CD4-positive, alpha-beta T cell (primary cell): Measurements from ENCODE around the gene OAS2. TPM values are rescaled to one million over a fixed set of nuclear protein-coding genes. Genes with fewer than 3 reads are reported as not detected.

Source experiments
- ATAC-seq: fragments of 200-7000 bp; cut with Tn5 transposase; one replicate; pipeline ENCODE4 v1.10.0; 2022; ENCODE audit warnings: mild to moderate bottlenecking; ENCODE audit not compliant: poor library complexity
- CTCF ChIA-PET: fragments of 350-600 bp; sonication (Branson Sonifier 250); formaldehyde crosslinking; loops from one replicate; lab custom pipeline; 2021; ENCODE audit warnings: antibody characterized with exemption, inconsistent platforms; lab: Charles Lee
- POLR2A ChIA-PET: fragments of 350-600 bp; sonication (Branson Sonifier 250); formaldehyde crosslinking; loops from one replicate; lab custom pipeline; 2021; ENCODE audit warnings: antibody characterized with exemption, inconsistent platforms; lab: Charles Lee
- DNase-seq, 14 experiments: peaks; one replicate each; pipeline ENCODE4 v3.0.0-alpha.2; 2013 to 2020; ENCODE audit warnings: mixed read lengths in 2 of 14
- H3K27ac ChIP-seq, 2 donors: one replicate each; pipeline versions ENCODE4 v1.5.1 to v1.7.0; 2013; ENCODE audit warnings: low read length in 2 of 2, low read depth in 1 of 2, mild to moderate bottlenecking in 1 of 2
- H3K27me3 ChIP-seq, 2 experiments: 1 replicate in 1 of 2; 2 replicates in 1 of 2; pipeline versions ENCODE4 v1.6.1 to v1.7.0; 2013; ENCODE audit warnings: low read length in 2 of 2, control low read depth in 1 of 2, mild to moderate bottlenecking in 1 of 2, moderate library complexity in 1 of 2; ENCODE audit not compliant: insufficient read depth in 2 of 2, control insufficient read depth in 1 of 2
- H3K36me3 ChIP-seq: one replicate; pipeline ENCODE4 v1.6.1; 2013; ENCODE audit warnings: low read length, control low read depth; ENCODE audit not compliant: insufficient read depth
- H3K4me1 ChIP-seq: one replicate; pipeline ENCODE4 v1.6.1; 2013; ENCODE audit warnings: low read length, control low read depth; ENCODE audit not compliant: insufficient read depth
- H3K4me3 ChIP-seq: one replicate; pipeline ENCODE4 v1.5.1; 2013; ENCODE audit warnings: mild to moderate bottlenecking, low read length, moderate library complexity
- H3K9me3 ChIP-seq, 2 experiments: 1 replicate in 1 of 2; 2 replicates in 1 of 2; pipeline versions ENCODE4 v1.6.1 to v1.7.0; 2013; ENCODE audit warnings: low read length in 2 of 2, mild to moderate bottlenecking in 2 of 2, control low read depth in 1 of 2, moderate library complexity in 1 of 2; ENCODE audit not compliant: control insufficient read depth in 1 of 2, insufficient read depth in 1 of 2
- H3K27ac Mint-ChIP-seq: one replicate; pipeline ENCODE4 v1.8.0; 2020; ENCODE audit warnings: mixed read lengths
- H3K27me3 Mint-ChIP-seq: one replicate; pipeline ENCODE4 v1.8.0; 2021; ENCODE audit warnings: mixed read lengths
- H3K36me3 Mint-ChIP-seq: one replicate; pipeline ENCODE4 v1.8.0; 2021; ENCODE audit warnings: low read depth, mixed read lengths
- H3K4me1 Mint-ChIP-seq: one replicate; pipeline ENCODE4 v1.8.0; 2021; ENCODE audit warnings: low read depth, mixed read lengths
- H3K4me3 Mint-ChIP-seq: one replicate; pipeline ENCODE4 v1.8.0; 2020; ENCODE audit warnings: mild to moderate bottlenecking, mixed read lengths
- H3K9me3 Mint-ChIP-seq: one replicate; pipeline ENCODE4 v1.8.0; 2020; ENCODE audit warnings: mixed read lengths
- CTCF ChIP-seq: fragments of 200-600 bp; IDR thresholded peaks from one replicate; pipeline ENCODE4 v1.8.0; 2022; ENCODE audit warnings: antibody characterized with exemption, mild to moderate bottlenecking
- intact Hi-C, 2 experiments: fragments of 100-400 bp; cut with DNase I in 1 of 2; cut with micrococcal nuclease in 1 of 2; formaldehyde crosslinking; loops; one replicate each; pipeline versions ENCODE4 v1.15.1 to v1.9.0; 2023 to 2025; cut with DNase I, micrococcal nuclease
- total RNA-seq, 174 experiments: library from RNA in 2 of 174; stranded (reverse) in 2 of 174; gene quantifications; one replicate each; pipeline ENCODE4 v1.2.3 and lab custom pipeline; 2021 to 2026

Gene OAS2
- total RNA-seq, 2 experiments from 2014 or later: 15.0 to 16.2 TPM

- no peak for TF ChIP-seq CTCF
- Histone ChIP-seq H3K4me1 (no peaks in the 10 kb centered on the region), H3K27ac (no peak overlapping the region), H3K9me3 (no peaks in the 10 kb centered on the region), H3K36me3 (peaks cover 69% of the 10 kb centered on the region), H3K27me3 (no peaks in the 10 kb centered on the region), H3K4me3 (no peak overlapping the region)
- no peak overlapping the region for H3K27ac Mint-ChIP-seq
- CTCF ChIA-PET: no interaction called here
- H3K9me3 Mint-ChIP-seq: no peaks in the 10 kb centered on the region
- intact Hi-C loops: no loop called here
- H3K4me3 Mint-ChIP-seq: no peak overlapping the region
- peaks cover 80% of the 10 kb centered on the region for H3K36me3 Mint-ChIP-seq
- POLR2A ChIA-PET: no interaction called here
- DNase-seq (no peak), ATAC-seq (no peak)
- no peaks in the 10 kb centered on the region for H3K27me3 Mint-ChIP-seq
- H3K4me1 Mint-ChIP-seq: no peaks in the 10 kb centered on the region
Measured at GRCh38 chr12:112967306-112967705, 11.0 kb upstream of the OAS2 start.

- Histone ChIP-seq H3K4me3 (no peak overlapping the region), H3K27ac (no peak overlapping the region), H3K4me1 (no peaks in the 10 kb centered on the region), H3K36me3 (peaks cover 64% of the 10 kb centered on the region), H3K9me3 (no peaks in the 10 kb centered on the region), H3K27me3 (no peaks in the 10 kb centered on the region)
- Mint-ChIP-seq H3K4me3 (no peak overlapping the region), H3K4me1 (no peaks in the 10 kb centered on the region), H3K9me3 (no peaks in the 10 kb centered on the region), H3K27me3 (no peaks in the 10 kb centered on the region), H3K27ac (no peak overlapping the region), H3K36me3 (peaks cover 75% of the 10 kb centered on the region)
- TF ChIP-seq CTCF: no peak
- POLR2A ChIA-PET: interaction anchor here (0.8 kb wide), 1 partner anchor 10 kb away, joined by 3 read pairs; the partner anchor contains the start of gene OAS2
- no peak for DNase-seq
- intact Hi-C loops: no loop called here
- no peak for ATAC-seq
- CTCF ChIA-PET: no interaction called here
Measured at GRCh38 chr12:112967858-112968257, 10.5 kb upstream of the OAS2 start.

GRCh38 chr12:112969547-112970306 is 8.6 kb upstream of the OAS2 start:
- H3K4me3 Mint-ChIP-seq: no peak overlapping the region
- no peak overlapping the region for H3K27ac ChIP-seq
- DNase-seq (no peak), ATAC-seq (no peak)
- POLR2A ChIA-PET: no interaction called here
- no peak for TF ChIP-seq CTCF
- H3K4me1 ChIP-seq: no peaks in the 10 kb centered on the region
- peaks cover 56% of the 10 kb centered on the region for H3K36me3 Mint-ChIP-seq
- no peaks in the 10 kb centered on the region for H3K9me3 ChIP-seq
- peaks cover 45% of the 10 kb centered on the region for H3K36me3 ChIP-seq
- no peak overlapping the region for H3K27ac Mint-ChIP-seq
- CTCF ChIA-PET: no interaction called here
- no peaks in the 10 kb centered on the region for H3K27me3 ChIP-seq
- no peaks in the 10 kb centered on the region for H3K9me3 Mint-ChIP-seq
- H3K4me3 ChIP-seq: no peak overlapping the region
- H3K27me3 Mint-ChIP-seq: no peaks in the 10 kb centered on the region
- intact Hi-C loops: no loop called here
- H3K4me1 Mint-ChIP-seq: no peaks in the 10 kb centered on the region
